Mucosa of descending colon (tissue), 3 donors: Measurements from ENCODE around the gene GADD45A. TPM values are rescaled to one million over a fixed set of nuclear protein-coding genes. Genes with fewer than 3 reads are reported as not detected.
A peak's percentile ranks its signal among the peaks of the same experiment; 100 is the strongest.

ENCODE experiments used
- ATAC-seq: fragments of 200-7000 bp; cut with Tn5 transposase; one replicate; pipeline ENCODE4 v1.9.1; 2020; ENCODE audit warnings: mild to moderate bottlenecking, moderate library complexity
- DNase-seq, 3 donors: peaks; one replicate each; pipeline ENCODE4 v3.0.0-alpha.2; 2020
- H3K36me3 ChIP-seq: fragments of 200-600 bp; one replicate; pipeline ENCODE4 v1.8.0; 2021; ENCODE audit warnings: low read depth, mild to moderate bottlenecking
- H3K4me1 ChIP-seq: fragments of 200-600 bp; one replicate; pipeline ENCODE4 v1.8.0; 2021; ENCODE audit warnings: low read depth, mild to moderate bottlenecking
- H3K4me3 ChIP-seq: fragments of 200-600 bp; one replicate; pipeline ENCODE4 v1.8.0; 2021; ENCODE audit warnings: mild to moderate bottlenecking
- H3K9me3 ChIP-seq: fragments of 200-600 bp; one replicate; pipeline ENCODE4 v1.8.0; 2021; ENCODE audit warnings: mild to moderate bottlenecking
- intact Hi-C, 2 donors: fragments of 100-400 bp; cut with DNase I in 1 of 2; cut with micrococcal nuclease in 1 of 2; formaldehyde crosslinking; loops; one replicate each; pipeline versions ENCODE4 v1.11.0 to v1.11.1; 2022; cut with DNase I, micrococcal nuclease
- total RNA-seq, 3 donors: library from RNA; stranded (reverse); fragmentation: NEBNext Ultra II Directional in 2 of 3; extraction: Animal tissue kit (Norgen Biotek cat#: 25700) in 2 of 3; gene quantifications; one replicate each; pipeline versions ENCODE4 v1.2.1 to v1.2.4, GENCODE V29; 2021 to 2023
- TF ChIP-seq, protein P1 (sequence below): fragments of 200-600 bp; IDR thresholded peaks from one replicate; pipeline ENCODE4 v1.8.0; 2022; ENCODE audit warnings: antibody characterized with exemption, mild to moderate bottlenecking
- donor health status: DM: no; HTN: no; CAD: no; lungs with moderate emphysema.
- donor health status: DM: no; HTN: no; CAD: no.
- donor health status: DM: no; HTN: yes; CAD: no.

The GADD45A gene
- total RNA-seq, 3 donors from 2014 or later, result 19.5 to 40.3 (median 27.1) TPM

DNA sequence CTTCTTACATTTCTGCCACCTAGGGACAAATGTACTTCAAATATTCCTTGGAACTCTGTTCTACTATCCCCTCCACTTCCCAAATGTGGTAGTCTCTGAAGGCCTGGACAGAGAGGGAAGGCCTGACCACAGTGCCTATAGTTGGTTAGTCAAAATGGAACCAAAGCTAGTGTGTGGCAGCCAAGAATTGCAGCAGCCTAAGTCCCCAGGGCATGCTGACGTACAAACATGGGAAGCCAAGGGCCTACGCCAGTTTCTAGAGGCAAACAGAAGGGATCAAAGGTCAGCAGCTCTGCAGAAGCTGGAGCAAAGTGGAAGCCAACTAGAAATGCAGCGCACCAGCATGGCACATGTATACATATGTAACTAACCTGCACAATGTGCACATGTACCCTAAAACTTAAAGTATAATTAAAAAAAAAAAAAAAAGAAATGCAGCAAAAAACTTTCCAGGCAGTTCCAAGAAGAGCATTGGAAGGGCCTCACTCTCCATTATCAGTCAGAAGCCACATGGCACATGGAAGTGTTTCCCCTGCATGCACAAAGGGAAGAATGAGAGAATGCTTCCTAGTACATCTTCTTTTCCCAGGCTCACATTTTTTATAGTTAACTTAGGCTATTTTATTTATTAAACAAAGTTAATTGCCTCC lies 39.4 kb upstream of the GADD45A start:
- Histone ChIP-seq H3K9me3 (no peaks in the 10 kb centered on the region), H3K4me3 (no peak overlapping the region), H3K36me3 (no peaks in the 10 kb centered on the region), H3K4me1 (peaks cover 16% of the 10 kb centered on the region)
- intact Hi-C loops, result no loop called here
- TF ChIP-seq, protein P1, sequence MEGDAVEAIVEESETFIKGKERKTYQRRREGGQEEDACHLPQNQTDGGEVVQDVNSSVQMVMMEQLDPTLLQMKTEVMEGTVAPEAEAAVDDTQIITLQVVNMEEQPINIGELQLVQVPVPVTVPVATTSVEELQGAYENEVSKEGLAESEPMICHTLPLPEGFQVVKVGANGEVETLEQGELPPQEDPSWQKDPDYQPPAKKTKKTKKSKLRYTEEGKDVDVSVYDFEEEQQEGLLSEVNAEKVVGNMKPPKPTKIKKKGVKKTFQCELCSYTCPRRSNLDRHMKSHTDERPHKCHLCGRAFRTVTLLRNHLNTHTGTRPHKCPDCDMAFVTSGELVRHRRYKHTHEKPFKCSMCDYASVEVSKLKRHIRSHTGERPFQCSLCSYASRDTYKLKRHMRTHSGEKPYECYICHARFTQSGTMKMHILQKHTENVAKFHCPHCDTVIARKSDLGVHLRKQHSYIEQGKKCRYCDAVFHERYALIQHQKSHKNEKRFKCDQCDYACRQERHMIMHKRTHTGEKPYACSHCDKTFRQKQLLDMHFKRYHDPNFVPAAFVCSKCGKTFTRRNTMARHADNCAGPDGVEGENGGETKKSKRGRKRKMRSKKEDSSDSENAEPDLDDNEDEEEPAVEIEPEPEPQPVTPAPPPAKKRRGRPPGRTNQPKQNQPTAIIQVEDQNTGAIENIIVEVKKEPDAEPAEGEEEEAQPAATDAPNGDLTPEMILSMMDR, result no peak
- ATAC-seq, result peak; percentile 87
- DNase-seq, result peak in 2 of 3 donors; percentile 54 to 72

GRCh38 chr1:67646145-67647035 lies 38.6 kb upstream of the GADD45A start:
- H3K4me3 ChIP-seq, result no peak overlapping the region
- H3K36me3 ChIP-seq, result no peaks in the 10 kb centered on the region
- H3K4me1 ChIP-seq, result peaks cover 16% of the 10 kb centered on the region
- DNase-seq, result peak in 2 of 3 donors; percentile 51 to 59
- intact Hi-C loops, result no loop called here
- peak; percentile 10 for ATAC-seq
- TF ChIP-seq, protein P1, result no peak
- H3K9me3 ChIP-seq, result no peaks in the 10 kb centered on the region

GRCh38 chr1:67647036-67647798 lies 37.8 kb upstream of the GADD45A start:
- ATAC-seq (peak; percentile 39), DNase-seq (peak in 1 of 3 donors; percentile 48)
- Histone ChIP-seq H3K9me3 (no peaks in the 10 kb centered on the region), H3K36me3 (no peaks in the 10 kb centered on the region), H3K4me1 (peaks cover 16% of the 10 kb centered on the region), H3K4me3 (no peak overlapping the region)
- intact Hi-C loops, result no loop called here
- TF ChIP-seq, protein P1, result no peak

DNA sequence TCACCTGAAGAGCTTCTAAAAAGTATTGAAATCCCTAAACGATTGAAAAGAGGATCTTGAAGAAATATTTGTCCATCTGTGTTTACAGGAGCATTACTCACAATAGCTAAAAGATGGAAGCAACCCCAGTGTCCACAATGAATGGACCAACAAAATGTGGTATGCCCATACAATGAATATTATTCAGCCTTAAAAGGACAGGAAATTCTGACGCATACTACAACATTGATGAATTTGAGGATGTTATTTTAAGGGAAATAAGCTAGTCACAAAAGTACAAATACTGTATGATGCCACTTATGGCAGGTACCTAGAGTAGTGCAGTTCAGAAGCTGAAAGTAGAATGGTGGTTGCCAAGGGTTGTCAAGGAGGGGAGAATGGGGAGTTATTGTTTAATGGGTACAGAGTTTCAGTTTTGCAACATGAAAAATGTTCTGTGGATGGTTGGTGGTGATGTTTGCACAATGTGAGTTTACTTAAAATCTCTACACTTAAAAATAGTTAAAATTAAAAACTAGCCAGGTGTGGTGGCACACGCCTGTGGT lies 37.1 kb upstream of the GADD45A start:
- no peaks in the 10 kb centered on the region for H3K9me3 ChIP-seq
- DNase-seq (no peak), ATAC-seq (no peak)
- H3K36me3 ChIP-seq, result no peaks in the 10 kb centered on the region
- H3K4me1 ChIP-seq, result peaks cover 16% of the 10 kb centered on the region
- intact Hi-C loops, result no loop called here
- H3K4me3 ChIP-seq, result no peak overlapping the region
- TF ChIP-seq, protein P1, result no peak

DNA sequence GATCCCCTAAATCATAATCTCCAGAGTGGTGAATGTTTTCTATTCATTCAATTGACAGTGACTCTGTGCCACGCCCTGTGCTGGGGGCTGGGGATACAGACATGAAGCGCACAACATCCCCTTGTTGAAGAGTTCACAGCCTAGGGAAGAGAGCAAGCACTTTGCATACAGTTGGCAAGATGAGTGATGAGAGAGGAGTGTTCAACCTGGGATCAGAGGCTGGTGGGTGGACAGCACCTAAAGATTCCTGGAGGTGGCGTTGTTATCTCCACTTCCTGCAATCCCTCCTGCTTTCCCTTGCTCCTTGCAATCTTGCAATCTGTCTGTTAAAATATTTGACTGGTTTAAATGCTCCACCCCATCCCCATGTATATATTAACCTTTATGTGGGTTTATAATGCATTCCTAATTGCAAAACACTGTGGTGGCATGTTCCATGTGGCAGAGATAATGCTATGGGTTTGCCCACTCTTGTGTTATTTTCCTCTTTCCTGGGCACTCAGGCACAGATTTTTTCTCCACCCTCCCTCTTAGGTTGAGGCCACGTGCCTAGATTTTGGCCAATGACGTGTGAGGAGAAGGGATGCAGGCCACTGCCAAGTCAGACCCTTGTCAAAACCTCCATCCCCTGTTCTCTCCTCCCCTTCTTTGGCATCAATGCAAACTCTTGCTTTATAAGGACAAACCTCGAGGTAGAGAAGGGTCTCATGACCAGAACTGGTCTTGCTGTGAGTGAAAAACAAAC lies 36.2 kb upstream of the GADD45A start:
- intact Hi-C loops, result no loop called here
- peaks cover 16% of the 10 kb centered on the region for H3K4me1 ChIP-seq
- H3K9me3 ChIP-seq, result no peaks in the 10 kb centered on the region
- no peak overlapping the region for H3K4me3 ChIP-seq
- TF ChIP-seq, protein P1, result no peak
- peak; percentile 56 for ATAC-seq
- no peak for DNase-seq
- no peaks in the 10 kb centered on the region for H3K36me3 ChIP-seq
